Measurements from ENCODE around the gene C18orf63. TPM values are rescaled to one million over a fixed set of nuclear protein-coding genes. Genes with fewer than 3 reads are reported as not detected.
"Not testable (repeated sequence)": the region's sequence is repeated elsewhere in the genome, so short reads cannot be mapped to it uniquely, and the experiment has no call there.

Gene C18orf63
- total RNA-seq, 2 donors from 2014 or later, result not detected

GRCh38 chr18:74291472-74291770, 24.2 kb upstream of the C18orf63 start:
- intact Hi-C loops (cut with DNase I), result no loop called here
- Histone ChIP-seq H3K9me3 (no peaks in the 10 kb centered on the region), H3K4me3 (peak overlapping the region; percentile 94), H3K36me3 (no peaks in the 10 kb centered on the region), H3K4me1 (no peaks in the 10 kb centered on the region), H3K27ac (peak overlapping the region; percentile 68), H3K9ac (ENCODE audit: low read depth in 2 of 2, low read length in 2 of 2) (peak overlapping the region; percentile 70 to 89), H3K27me3 (no peaks in the 10 kb centered on the region)
- no peak for TF ChIP-seq CTCF (IDR thresholded peaks at IDR 0.05)
- DNase-seq, result no peak

GRCh38 chr18:74291771-74292540, 23.7 kb upstream of the C18orf63 start, which contains the start of gene CYB5A:
CYB5A (minus strand) TSS chr18:74291963; CDS start chr18:74291875, 88 bp downstream.
- Histone ChIP-seq H3K9ac (ENCODE audit: low read depth in 2 of 2, low read length in 2 of 2) (peak within 1 kb of the TSS; percentile 70 to 89), H3K9me3 (no peaks in the 10 kb centered on the region)

GRCh38 chr18:74292541-74292858, 23.1 kb upstream of the C18orf63 start:
- peak overlapping the region; percentile 94 for H3K4me3 ChIP-seq
- no peaks in the 10 kb centered on the region for H3K27me3 ChIP-seq
- no peaks in the 10 kb centered on the region for H3K36me3 ChIP-seq
- no peak for DNase-seq
- no peak for TF ChIP-seq CTCF (IDR thresholded peaks at IDR 0.05)
- peak overlapping the region; percentile 25 to 89 for H3K9ac ChIP-seq (ENCODE audit: low read depth in 2 of 2, low read length in 2 of 2)
- intact Hi-C loops (cut with DNase I), result no loop called here
- peak overlapping the region; percentile 68 for H3K27ac ChIP-seq
- H3K4me1 ChIP-seq, result no peaks in the 10 kb centered on the region
- H3K9me3 ChIP-seq, result no peaks in the 10 kb centered on the region

More at GRCh38 chr18:74291771-74292540, 23.7 kb upstream of the C18orf63 start, which contains the start of gene CYB5A:
- Histone ChIP-seq H3K4me1 (no peaks in the 10 kb centered on the region), H3K27ac (peak within 1 kb of the TSS; percentile 68), H3K27me3 (no peaks in the 10 kb centered on the region), H3K36me3 (no peaks in the 10 kb centered on the region), H3K4me3 (peak within 1 kb of the TSS; percentile 94)
- no peak for TF ChIP-seq CTCF (IDR thresholded peaks at IDR 0.05)
- intact Hi-C loops (cut with DNase I), result no loop called here
- DNase-seq, result peak; percentile 99

DNA sequence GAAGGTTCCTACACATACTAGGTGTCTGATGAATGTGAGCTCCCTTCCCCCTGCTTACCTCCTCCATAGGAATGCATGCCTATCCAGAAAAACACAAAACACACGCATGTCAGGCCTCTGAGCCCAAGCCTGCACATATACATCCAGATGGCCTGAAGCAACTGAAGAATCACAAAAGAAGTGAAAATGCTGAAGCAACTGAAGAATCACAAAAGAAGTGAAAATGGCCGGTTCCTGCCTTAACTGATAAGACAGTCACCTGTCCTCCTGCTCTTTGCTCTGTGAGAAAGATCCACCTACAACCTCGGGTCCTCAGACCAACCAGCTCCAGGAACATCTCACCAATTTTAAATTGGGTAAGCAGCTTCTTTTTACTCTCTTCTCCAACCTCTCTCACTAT, 22.7 kb upstream of the C18orf63 start:
- intact Hi-C loops (cut with DNase I); H3K27ac ChIP-seq; H3K4me1 ChIP-seq; H3K4me3 ChIP-seq; H3K36me3 ChIP-seq; H3K27me3 ChIP-seq; H3K9me3 ChIP-seq; DNase-seq; H3K9ac ChIP-seq (ENCODE audit: low read depth in 2 of 2, low read length in 2 of 2): not testable (repeated sequence)

DNA sequence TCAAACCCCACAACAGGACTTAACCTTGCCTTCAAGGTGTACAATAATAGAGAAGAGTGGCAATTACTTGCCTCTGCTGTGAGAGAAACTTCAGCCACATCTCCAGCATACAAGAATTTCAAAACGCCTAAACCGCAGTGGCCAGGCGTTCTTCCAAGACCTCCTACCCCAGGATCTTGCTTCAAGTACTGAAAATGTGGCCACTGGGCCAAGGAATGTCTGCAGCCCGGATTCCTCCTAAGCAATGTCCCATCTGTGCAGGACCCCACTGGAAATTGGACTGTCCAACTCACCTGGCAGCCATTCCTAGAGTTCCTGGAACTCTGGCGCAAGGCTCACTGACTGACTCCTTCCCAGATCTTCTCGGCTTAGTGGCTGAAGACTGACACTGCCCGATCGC, 21.1 kb upstream of the C18orf63 start:
- H3K27ac ChIP-seq, result no peak overlapping the region
- intact Hi-C loops (cut with DNase I), result no loop called here
- H3K27me3 ChIP-seq, result no peaks in the 10 kb centered on the region
- no peaks in the 10 kb centered on the region for H3K9me3 ChIP-seq
- no peak overlapping the region for H3K9ac ChIP-seq (ENCODE audit: low read depth in 2 of 2, low read length in 2 of 2)
- no peak overlapping the region for H3K4me3 ChIP-seq
- no peak for TF ChIP-seq CTCF (IDR thresholded peaks at IDR 0.05)
- DNase-seq, result no peak
- no peaks in the 10 kb centered on the region for H3K36me3 ChIP-seq
- no peaks in the 10 kb centered on the region for H3K4me1 ChIP-seq

- Histone ChIP-seq H3K9me3 (no peaks in the 10 kb centered on the region), H3K4me3 (no peak overlapping the region), H3K4me1 (no peaks in the 10 kb centered on the region), H3K27ac (no peak overlapping the region), H3K27me3 (no peaks in the 10 kb centered on the region), H3K9ac (ENCODE audit: low read depth in 2 of 2, low read length in 2 of 2) (no peak overlapping the region), H3K36me3 (no peaks in the 10 kb centered on the region)
- DNase-seq, result no peak
- intact Hi-C loops (cut with DNase I), result no loop called here
- TF ChIP-seq CTCF (IDR thresholded peaks at IDR 0.05), result no peak
These were observed 16.5 kb upstream of the C18orf63 start for GRCh38 chr18:74299162-74299561.

Measured in colonic mucosa (tissue), 4 donors.